Putamen (tissue), 1 donor: ENCODE data around the gene CDC42SE2.
"Not testable (repeated sequence)": the region's sequence is repeated elsewhere in the genome, so short reads cannot be mapped to it uniquely, and the experiment has no call there.

ENCODE experiments used
- DNase-seq: peaks from one replicate; pipeline ENCODE4 v3.0.0-alpha.2; 2016; ENCODE audit warnings: low spot score

Gene CDC42SE2

GRCh38 chr5:131366428-131366827 lies 102.6 kb downstream of the CDC42SE2 start:
- no peak for DNase-seq

- DNase-seq, result no peak
Observed at GRCh38 chr5:131367219-131367860, 103.5 kb downstream of the CDC42SE2 start.

GRCh38 chr5:131368866-131369265 lies 105.0 kb downstream of the CDC42SE2 start:
- no peak for DNase-seq

- DNase-seq, result no peak
Observed at GRCh38 chr5:131369558-131369957, 105.7 kb downstream of the CDC42SE2 start.

GRCh38 chr5:131371835-131372234 lies 108.0 kb downstream of the CDC42SE2 start:
- no peak for DNase-seq

- no peak for DNase-seq
Observed at GRCh38 chr5:131373265-131373664, 109.4 kb downstream of the CDC42SE2 start.

- no peak for DNase-seq
Observed at GRCh38 chr5:131375351-131375750, 111.5 kb downstream of the CDC42SE2 start.

GRCh38 chr5:131377346-131377745 lies 113.5 kb downstream of the CDC42SE2 start:
- DNase-seq, result no peak

- DNase-seq, result peak; percentile 35
Observed at GRCh38 chr5:131377785-131378325, 114.0 kb downstream of the CDC42SE2 start.

- no peak for DNase-seq
Observed at GRCh38 chr5:131378721-131379541, 115.1 kb downstream of the CDC42SE2 start.

- DNase-seq, result no peak
Observed at GRCh38 chr5:131379723-131380122, 115.9 kb downstream of the CDC42SE2 start.

- not testable (repeated sequence) for DNase-seq
Observed at GRCh38 chr5:131380238-131380637, 116.4 kb downstream of the CDC42SE2 start.

- DNase-seq, result no peak
Observed at GRCh38 chr5:131381021-131381420, 117.2 kb downstream of the CDC42SE2 start.

GRCh38 chr5:131381777-131382176 lies 117.9 kb downstream of the CDC42SE2 start:
- DNase-seq, result no peak

- DNase-seq, result no peak
Observed at GRCh38 chr5:131382407-131383395, 118.8 kb downstream of the CDC42SE2 start.

- no peak for DNase-seq
Observed at GRCh38 chr5:131384173-131384572, 120.3 kb downstream of the CDC42SE2 start.

- DNase-seq, result no peak
Observed at GRCh38 chr5:131384616-131385214, 120.9 kb downstream of the CDC42SE2 start.

- DNase-seq, result no peak
Observed at GRCh38 chr5:131386124-131386523, 122.3 kb downstream of the CDC42SE2 start.

- no peak for DNase-seq
Observed at GRCh38 chr5:131386779-131387178, 122.9 kb downstream of the CDC42SE2 start.

GRCh38 chr5:131387255-131387654 lies 123.4 kb downstream of the CDC42SE2 start:
- DNase-seq, result no peak

- DNase-seq, result no peak
Observed at GRCh38 chr5:131389096-131389868, 125.4 kb downstream of the CDC42SE2 start.
